Upper lobe of left lung (tissue), 6 donors: ENCODE results near the gene TMEM131L. TPM values are rescaled to one million over a fixed set of nuclear protein-coding genes. Genes with fewer than 3 reads are reported as not detected.

Experiments used
- ATAC-seq, 2 donors: fragments of 200-7000 bp; cut with Tn5 transposase; one replicate each; pipeline ENCODE4 v1.9.1; 2022; ENCODE audit warnings: mild to moderate bottlenecking in 2 of 2, moderate library complexity in 2 of 2; ENCODE audit not compliant: low FRiP score in 2 of 2
- DNase-seq, 2 donors: peaks; one replicate each; pipeline ENCODE4 v3.0.0-alpha.2; 2019 to 2020
- H3K27ac ChIP-seq, 4 donors: fragments of 200-600 bp; sonication (generic); one replicate each; pipeline ENCODE4 v1.5.1; 2016 to 2019
- H3K27me3 ChIP-seq, 4 donors: fragments of 200-600 bp; sonication (generic); one replicate each; pipeline ENCODE4 v1.5.1; 2017 to 2019
- H3K36me3 ChIP-seq, 4 donors: fragments of 200-600 bp; sonication (generic); one replicate each; pipeline ENCODE4 v1.5.1; 2016 to 2019
- H3K4me1 ChIP-seq, 4 donors: fragments of 200-600 bp; sonication (generic); one replicate each; pipeline ENCODE4 v1.5.1; 2018 to 2019
- H3K4me3 ChIP-seq, 4 donors: fragments of 200-600 bp; sonication (generic); one replicate each; pipeline ENCODE4 v1.5.1; 2017 to 2019; ENCODE audit warnings: mild to moderate bottlenecking in 2 of 4, moderate library complexity in 1 of 4
- H3K9me3 ChIP-seq, 4 donors: fragments of 200-600 bp; sonication (generic); one replicate each; pipeline ENCODE4 v1.5.1; 2018 to 2019
- CTCF ChIP-seq, 6 experiments: fragments of 450-650 bp in 4 of 6; fragments of 200-600 bp in 2 of 6; sonication (generic) in 2 of 6; IDR thresholded peaks; one replicate each; pipeline ENCODE4 v1.5.1; 2016 to 2019; ENCODE audit warnings: antibody characterized with exemption in 6 of 6
- EP300 ChIP-seq, 4 donors: sonication (generic); formaldehyde crosslinking; IDR thresholded peaks; one replicate each; pipeline ENCODE4 v1.5.1; 2017; ENCODE audit warnings: antibody characterized with exemption in 4 of 4, control low read depth in 2 of 4
- POLR2A ChIP-seq, 4 donors: fragments of 450-650 bp; IDR thresholded peaks; one replicate each; pipeline ENCODE4 v1.5.1; 2016 to 2017; ENCODE audit warnings: antibody characterized with exemption in 4 of 4, mild to moderate bottlenecking in 2 of 4
- POLR2AphosphoS5 ChIP-seq, 2 donors: sonication (generic); formaldehyde crosslinking; IDR thresholded peaks; one replicate each; pipeline ENCODE4 v1.5.1; 2017; ENCODE audit warnings: antibody characterized with exemption in 2 of 2
- WGBS, 2 donors: methylation state at CpG; one replicate each; pipeline ENCODE4 v1.1.5; 2017 to 2018; 5-methylcytosine and 5-hydroxymethylcytosine counted together
- total RNA-seq, 6 donors: library from RNA; depleted of rRNA in 4 of 6; stranded (reverse); fragments of >200 nt in 4 of 6; gene quantifications; one replicate each; pipeline versions ENCODE4 v1.1.0 to v1.2.1, GENCODE V29; 2016 to 2021
- donor health status: DM: no; HTN: no; CAD: no; lungs with moderate emphysema.
- donor health status: DM: no; HTN: yes; CAD: no; lungs with severe emphysema.

The TMEM131L gene
- total RNA-seq, 6 donors from 2014 or later, result 12.3 to 28.8 (median 19.5) TPM

- H3K36me3 ChIP-seq, result peaks cover 3 to 55% (median 21%) of the 10 kb centered on the region in 4 donors
- TF ChIP-seq EP300 (IDR thresholded peaks at IDR 0.05), result no peak
- no peak for TF ChIP-seq POLR2AphosphoS5 (IDR thresholded peaks at IDR 0.05)
- TF ChIP-seq CTCF (IDR thresholded peaks at IDR 0.05), result no peak
- no peak for TF ChIP-seq POLR2A (IDR thresholded peaks at IDR 0.05)
- WGBS, 2 donors, result 72 to 80% methylated on average over 6 of the region's 6 CpGs
Measured at GRCh38 chr4:153635846-153636245, 169.7 kb downstream of the TMEM131L start.

GRCh38 chr4:153637201-153637600, 171.0 kb downstream of the TMEM131L start:
- WGBS, 2 donors, result 89 to 94% methylated on average over 1 to 3 of the region's 3 CpGs
- DNase-seq (no peak), ATAC-seq (no peak)
- H3K4me1 ChIP-seq, result no peaks in the 10 kb centered on the region
- peaks cover 3 to 42% (median 14%) of the 10 kb centered on the region in 4 donors for H3K36me3 ChIP-seq
- H3K4me3 ChIP-seq, result no peak overlapping the region
- H3K9me3 ChIP-seq, result no peaks in the 10 kb centered on the region
- TF ChIP-seq POLR2A (IDR thresholded peaks at IDR 0.05) (no peak), EP300 (IDR thresholded peaks at IDR 0.05) (no peak), CTCF (IDR thresholded peaks at IDR 0.05) (no peak), POLR2AphosphoS5 (IDR thresholded peaks at IDR 0.05) (no peak)
- H3K27ac ChIP-seq, result no peak overlapping the region
- no peaks in the 10 kb centered on the region for H3K27me3 ChIP-seq

More at GRCh38 chr4:153635846-153636245, 169.7 kb downstream of the TMEM131L start:
- H3K4me1 ChIP-seq, result no peaks in the 10 kb centered on the region
- H3K9me3 ChIP-seq, result no peaks in the 10 kb centered on the region
- no peaks in the 10 kb centered on the region for H3K27me3 ChIP-seq
- ATAC-seq (no peak), DNase-seq (no peak)
- H3K4me3 ChIP-seq, result no peak overlapping the region
- no peak overlapping the region for H3K27ac ChIP-seq

- TF ChIP-seq POLR2A (IDR thresholded peaks at IDR 0.05) (no peak), EP300 (IDR thresholded peaks at IDR 0.05) (no peak), POLR2AphosphoS5 (IDR thresholded peaks at IDR 0.05) (no peak), CTCF (IDR thresholded peaks at IDR 0.05) (no peak)
- Histone ChIP-seq H3K27me3 (no peaks in the 10 kb centered on the region), H3K4me1 (peaks cover 0 to 1% (median 0%) of the 10 kb centered on the region in 4 donors), H3K9me3 (no peaks in the 10 kb centered on the region), H3K36me3 (peaks cover 3 to 34% (median 14%) of the 10 kb centered on the region in 4 donors), H3K27ac (no peak overlapping the region), H3K4me3 (no peak overlapping the region)
- DNase-seq, result no peak
- ATAC-seq, result no peak
- 95 to 97% methylated on average over 8 of the region's 8 CpGs for WGBS, 2 donors
Measured at GRCh38 chr4:153638011-153638410, 171.9 kb downstream of the TMEM131L start.

- Histone ChIP-seq H3K27me3 (no peaks in the 10 kb centered on the region), H3K36me3 (peaks cover 3 to 27% (median 14%) of the 10 kb centered on the region in 4 donors), H3K4me3 (no peak overlapping the region), H3K4me1 (peaks cover 0 to 6% (median 0%) of the 10 kb centered on the region in 4 donors), H3K27ac (no peak overlapping the region), H3K9me3 (no peaks in the 10 kb centered on the region)
- DNase-seq, result no peak
- WGBS, 2 donors, result 90 to 95% methylated on average over 3 of the region's 3 CpGs
- TF ChIP-seq POLR2AphosphoS5 (IDR thresholded peaks at IDR 0.05) (no peak), POLR2A (IDR thresholded peaks at IDR 0.05) (no peak)
- no peak for ATAC-seq
Measured at GRCh38 chr4:153638999-153639398, 172.8 kb downstream of the TMEM131L start.

GRCh38 chr4:153639833-153640802, 174.0 kb downstream of the TMEM131L start:
- Histone ChIP-seq H3K27me3 (no peaks in the 10 kb centered on the region), H3K36me3 (peaks cover 3 to 18% (median 11%) of the 10 kb centered on the region in 4 donors), H3K4me1 (peaks cover 0 to 6% (median 0%) of the 10 kb centered on the region in 4 donors), H3K9me3 (peaks cover 0 to 2% (median 0%) of the 10 kb centered on the region in 4 donors), H3K4me3 (no peak overlapping the region), H3K27ac (no peak overlapping the region)
- TF ChIP-seq POLR2AphosphoS5 (IDR thresholded peaks at IDR 0.05) (no peak), EP300 (IDR thresholded peaks at IDR 0.05) (no peak), POLR2A (IDR thresholded peaks at IDR 0.05) (no peak), CTCF (IDR thresholded peaks at IDR 0.05) (no peak)
- ATAC-seq (no peak), DNase-seq (peak in 1 of 2 donors; percentile 46)
- 86 to 88% methylated on average over 23 of the region's 23 CpGs for WGBS, 2 donors
